AG09319 (cell line): Measurements from ENCODE around the gene SPTBN5.

Experiments used
- DNase-seq: peaks from one replicate; pipeline ENCODE4 v3.0.0-alpha.2; 2010; ENCODE audit warnings: low read depth; ENCODE audit errors: extremely low read depth
- CTCF ChIP-seq: IDR thresholded peaks from 2 replicates; pipeline ENCODE4 v1.5.1; 2011; ENCODE audit warnings: low read depth, mild to moderate bottlenecking, inconsistent platforms, low read length, moderate library complexity

SPTBN5 gene

GRCh38 chr15:41801850-41802455, 91.9 kb downstream of the SPTBN5 start:
- no peak for TF ChIP-seq CTCF
- no peak for DNase-seq

GRCh38 chr15:41801185-41801584, 92.7 kb downstream of the SPTBN5 start:
- no peak for TF ChIP-seq CTCF
- DNase-seq: no peak

GRCh38 chr15:41799488-41799805, 94.4 kb downstream of the SPTBN5 start:
- no peak for TF ChIP-seq CTCF
- DNase-seq: no peak

GRCh38 chr15:41798607-41799487, 95.0 kb downstream of the SPTBN5 start:
- no peak for TF ChIP-seq CTCF
- no peak for DNase-seq
